Right lobe of liver (tissue), 6 donors: ENCODE measurements around the gene NFAT5. TPM values are rescaled to one million over a fixed set of nuclear protein-coding genes. Genes with fewer than 3 reads are reported as not detected.
"Not testable (repeated sequence)": the region's sequence is repeated elsewhere in the genome, so short reads cannot be mapped to it uniquely, and the experiment has no call there.

ENCODE experiments used
- ATAC-seq, 4 donors: fragments of 200-7000 bp; cut with Tn5 transposase; one replicate each; pipeline ENCODE4 v1.9.1; 2020; ENCODE audit warnings: mild to moderate bottlenecking in 4 of 4, moderate library complexity in 4 of 4
- DNase-seq, 3 donors: peaks; one replicate each; pipeline ENCODE4 v3.0.0-alpha.2; 2020
- H3K27ac ChIP-seq, 3 donors: fragments of 200-600 bp; one replicate each; pipeline ENCODE4 v1.8.0; 2022
- H3K27me3 ChIP-seq, 2 donors: fragments of 200-600 bp; one replicate each; pipeline ENCODE4 v1.8.0; 2022
- H3K36me3 ChIP-seq, 4 donors: fragments of 200-600 bp; sonication (generic) in 1 of 4; one replicate each; pipeline versions ENCODE4 v1.5.1 to v1.8.0; 2017 to 2022; ENCODE audit warnings: control low read depth in 1 of 4
- H3K4me1 ChIP-seq, 4 donors: fragments of 200-600 bp; sonication (generic) in 1 of 4; one replicate each; pipeline versions ENCODE4 v1.5.1 to v1.8.0; 2017 to 2022; ENCODE audit warnings: control low read depth in 1 of 4
- H3K4me3 ChIP-seq, 3 donors: fragments of 200-600 bp; one replicate each; pipeline ENCODE4 v1.8.0; 2022
- H3K9me3 ChIP-seq, 4 donors: fragments of 200-600 bp; sonication (generic) in 1 of 4; one replicate each; pipeline versions ENCODE4 v1.5.1 to v1.8.0; 2017 to 2022; ENCODE audit warnings: control low read depth in 1 of 4
- POLR2A ChIP-seq: fragments of 450-650 bp; IDR thresholded peaks from one replicate; pipeline ENCODE4 v1.6.1; 2017; ENCODE audit warnings: antibody characterized with exemption, mild to moderate bottlenecking
- WGBS: methylation state at CpG from one replicate; pipeline ENCODE4 v1.1.6; 2018; ENCODE audit warnings: low coverage, low lambda C conversion rate; ENCODE audit not compliant: insufficient coverage; ENCODE audit errors: missing lambda C conversion rate; 5-methylcytosine and 5-hydroxymethylcytosine counted together
- intact Hi-C, 2 donors: fragments of 100-400 bp; cut with DNase I; formaldehyde crosslinking; loops; one replicate each; pipeline versions ENCODE4 v1.11.2 to v1.14.1; 2022
- total RNA-seq, 6 experiments: library from RNA; depleted of rRNA in 2 of 6; stranded (reverse); fragments of >200 nt in 2 of 6; fragmentation: NEBNext Ultra II Directional in 3 of 6; extraction: Animal tissue kit (Norgen Biotek cat#: 25700) in 3 of 6; gene quantifications; one replicate each; pipeline versions ENCODE4 v1.1.0 to v1.2.4, GENCODE V29; 2016 to 2023
- TF ChIP-seq, protein P1 (sequence below), 4 donors: fragments of 200-600 bp in 3 of 4; fragments of 450-650 bp in 1 of 4; IDR thresholded peaks; one replicate each; pipeline versions ENCODE4 v1.5.1 to v1.8.0; 2016 to 2022; ENCODE audit warnings: antibody characterized with exemption in 4 of 4, mild to moderate bottlenecking in 2 of 4
- donor health status: DM: no; HTN: yes; CAD: no.
- donor health status: DM: no; HTN: no; CAD: no.
- donor health status: DM: no; HTN: no; CAD: no.
- donor health status: DM: no; HTN: yes; CAD: no.
- donor health status: DM: no; HTN: yes; CAD: no.

NFAT5 gene
- total RNA-seq, 6 experiments from 2014 or later = 10.3 to 19.6 (median 14.8) TPM

DNA sequence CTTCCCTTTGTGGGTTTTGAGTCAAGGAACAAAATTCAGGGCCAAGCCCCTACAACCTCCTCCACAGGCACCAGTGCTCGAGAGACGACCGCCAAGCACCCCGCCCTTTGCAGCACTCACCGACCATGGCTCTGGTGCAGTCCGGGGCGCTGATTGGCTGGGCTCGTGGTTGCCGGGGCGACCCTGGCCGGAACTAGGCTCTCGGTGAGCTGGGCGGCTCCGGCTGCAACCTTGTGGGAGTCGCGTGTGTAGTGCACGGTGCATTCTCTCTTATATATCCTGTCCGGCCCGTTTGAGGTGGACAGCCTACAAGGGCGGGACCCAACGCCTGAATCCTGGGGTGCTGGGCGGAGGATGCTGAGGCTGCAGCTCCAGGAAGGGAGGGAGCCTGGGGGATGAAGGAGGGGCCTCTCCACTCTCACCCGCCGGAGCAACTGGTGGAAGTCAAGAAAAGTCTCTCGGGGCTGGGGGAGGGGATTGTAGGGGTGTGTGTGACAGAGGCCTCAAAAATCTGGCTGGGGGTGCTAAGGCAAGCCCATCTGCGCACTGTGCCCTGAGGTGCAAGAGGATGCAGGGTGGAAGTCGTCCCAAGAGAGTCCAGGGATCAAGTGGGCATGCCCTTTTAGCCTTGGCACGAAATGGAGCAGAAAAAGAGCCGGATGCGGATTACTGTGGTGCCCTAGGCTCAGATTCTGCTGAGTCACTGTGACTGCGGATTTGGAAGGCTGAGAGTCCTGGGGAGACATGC lies 160.7 kb downstream of the NFAT5 start, which contains the start of gene NQO1:
Gene NQO1, minus strand, starts transcription at position 248 of the 748 bp plus-strand sequence. Its CDS starts 121 bp downstream, at position 127.
- peak within 1 kb of the TSS in 1 of 3 donors; percentile 24 for H3K27ac ChIP-seq
- peak; percentile 80 to 84 (median 82) for DNase-seq
- no peaks in the 10 kb centered on the region for H3K36me3 ChIP-seq
- H3K4me3 ChIP-seq = peak within 1 kb of the TSS; percentile 24 to 48 (median 31)
- peak; percentile 24 for TF ChIP-seq POLR2A
- TF ChIP-seq, protein P1, sequence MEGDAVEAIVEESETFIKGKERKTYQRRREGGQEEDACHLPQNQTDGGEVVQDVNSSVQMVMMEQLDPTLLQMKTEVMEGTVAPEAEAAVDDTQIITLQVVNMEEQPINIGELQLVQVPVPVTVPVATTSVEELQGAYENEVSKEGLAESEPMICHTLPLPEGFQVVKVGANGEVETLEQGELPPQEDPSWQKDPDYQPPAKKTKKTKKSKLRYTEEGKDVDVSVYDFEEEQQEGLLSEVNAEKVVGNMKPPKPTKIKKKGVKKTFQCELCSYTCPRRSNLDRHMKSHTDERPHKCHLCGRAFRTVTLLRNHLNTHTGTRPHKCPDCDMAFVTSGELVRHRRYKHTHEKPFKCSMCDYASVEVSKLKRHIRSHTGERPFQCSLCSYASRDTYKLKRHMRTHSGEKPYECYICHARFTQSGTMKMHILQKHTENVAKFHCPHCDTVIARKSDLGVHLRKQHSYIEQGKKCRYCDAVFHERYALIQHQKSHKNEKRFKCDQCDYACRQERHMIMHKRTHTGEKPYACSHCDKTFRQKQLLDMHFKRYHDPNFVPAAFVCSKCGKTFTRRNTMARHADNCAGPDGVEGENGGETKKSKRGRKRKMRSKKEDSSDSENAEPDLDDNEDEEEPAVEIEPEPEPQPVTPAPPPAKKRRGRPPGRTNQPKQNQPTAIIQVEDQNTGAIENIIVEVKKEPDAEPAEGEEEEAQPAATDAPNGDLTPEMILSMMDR (IDR thresholded peaks at IDR 0.05) = no peak
- H3K27me3 ChIP-seq = no peaks in the 10 kb centered on the region
- intact Hi-C loops = no loop called here
- peak; percentile 92 to 95 (median 92) for ATAC-seq
- WGBS = 16% methylated on average over 20 of the region's 31 CpGs
- H3K4me1 ChIP-seq = no peaks in the 10 kb centered on the region
- H3K9me3 ChIP-seq = no peaks in the 10 kb centered on the region

DNA sequence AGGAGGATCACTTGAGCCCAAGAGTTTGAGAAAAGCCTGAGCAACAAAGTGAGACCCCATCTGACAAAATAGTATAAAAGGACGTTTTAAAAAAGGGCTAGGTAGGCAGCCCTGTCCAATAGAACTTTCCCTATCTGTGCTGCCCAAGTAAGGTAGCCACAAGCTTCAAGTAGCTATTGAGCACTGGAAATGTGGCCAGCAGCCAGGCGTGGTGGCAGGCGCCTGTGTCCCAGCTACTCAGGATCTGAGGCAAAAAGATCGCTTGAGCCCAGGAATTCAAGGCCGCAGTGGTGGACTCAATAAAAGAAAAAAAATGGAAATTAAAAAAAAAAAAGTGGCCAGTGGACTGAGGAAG lies 162.1 kb downstream of the NFAT5 start:
- no peak for ATAC-seq
- no peak overlapping the region for H3K4me3 ChIP-seq
- 94% methylated on average over 5 of the region's 5 CpGs for WGBS

DNA sequence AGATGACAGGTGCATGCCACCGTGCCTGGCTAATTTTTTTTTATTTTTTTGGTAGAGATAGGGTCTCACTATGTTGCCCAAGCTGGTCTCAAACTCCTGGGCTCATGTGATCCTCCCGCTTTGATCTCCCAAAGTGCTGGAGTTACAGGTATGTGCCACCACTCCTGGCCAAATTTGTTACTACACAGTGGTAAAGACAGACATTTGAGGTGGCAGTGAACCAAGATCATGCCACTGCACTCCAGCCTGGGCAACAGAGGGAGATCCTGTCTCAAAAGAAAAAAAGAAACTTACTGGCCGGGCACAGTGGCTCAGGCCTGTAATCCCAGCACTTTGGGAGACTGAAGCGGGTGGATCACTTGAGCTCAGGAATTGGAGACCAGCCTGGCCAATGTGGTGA lies 163.3 kb downstream of the NFAT5 start:
- H3K9me3 ChIP-seq, ATAC-seq, intact Hi-C loops, H3K27ac ChIP-seq, H3K36me3 ChIP-seq, H3K4me1 ChIP-seq, DNase-seq, H3K27me3 ChIP-seq, H3K4me3 ChIP-seq: not testable (repeated sequence)
- 61% methylated on average over 4 of the region's 4 CpGs for WGBS

More for the DNA sequence above, 162.1 kb downstream of the NFAT5 start:
- H3K4me1 ChIP-seq = no peaks in the 10 kb centered on the region
- H3K36me3 ChIP-seq = no peaks in the 10 kb centered on the region
- no peak overlapping the region for H3K27ac ChIP-seq
- H3K27me3 ChIP-seq = no peaks in the 10 kb centered on the region
- H3K9me3 ChIP-seq = no peaks in the 10 kb centered on the region
- intact Hi-C loops = no loop called here
- DNase-seq = no peak
- TF ChIP-seq, protein P1 (IDR thresholded peaks at IDR 0.05) = no peak
- no peak for TF ChIP-seq POLR2A

DNA sequence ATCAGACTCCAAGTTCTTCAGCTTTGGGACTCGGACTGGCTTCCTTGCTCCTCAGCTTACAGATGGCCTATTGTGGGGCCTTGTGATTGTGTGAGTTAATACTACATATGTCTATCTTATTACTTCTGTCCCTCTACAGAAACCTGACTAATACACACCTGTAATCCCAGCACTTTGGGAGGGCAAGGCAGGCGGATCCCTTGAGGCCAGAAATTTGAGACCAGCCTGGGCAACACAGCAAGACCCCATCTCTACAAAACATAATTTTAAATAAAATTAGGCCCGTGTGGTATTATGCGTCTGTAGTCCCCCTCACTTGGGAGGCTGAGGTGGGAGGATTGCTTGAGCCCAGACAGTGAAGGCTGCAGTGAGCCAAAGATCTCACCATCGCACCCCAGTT lies 165.5 kb downstream of the NFAT5 start:
- 71% methylated on average over 1 of the region's 5 CpGs for WGBS
- DNase-seq, H3K4me3 ChIP-seq, H3K27ac ChIP-seq, H3K36me3 ChIP-seq, intact Hi-C loops, H3K27me3 ChIP-seq, H3K9me3 ChIP-seq, ATAC-seq, H3K4me1 ChIP-seq: not testable (repeated sequence)

DNA sequence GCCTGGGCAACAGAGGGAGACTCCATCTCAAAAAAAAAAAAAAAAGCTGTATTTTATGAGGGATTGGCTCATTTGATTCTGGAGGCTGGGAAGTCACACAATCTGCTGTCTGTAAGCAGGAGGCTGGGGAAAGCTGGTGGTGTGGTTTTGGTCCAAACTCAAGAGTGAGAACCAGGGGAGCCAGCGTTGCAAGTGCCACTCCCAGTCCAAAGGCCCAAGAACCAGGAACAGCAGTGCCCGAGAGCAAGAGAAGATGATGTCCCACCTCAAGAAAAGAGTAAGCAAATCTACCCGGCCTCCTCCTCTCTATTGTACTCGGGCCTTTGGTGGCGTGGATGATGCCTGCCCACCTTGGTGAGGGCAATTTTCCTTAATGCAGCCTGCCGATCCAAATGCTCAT lies 166.3 kb downstream of the NFAT5 start:
- Histone ChIP-seq H3K9me3 (no peaks in the 10 kb centered on the region), H3K4me1 (no peaks in the 10 kb centered on the region), H3K4me3 (no peak overlapping the region), H3K27ac (no peak overlapping the region), H3K27me3 (no peaks in the 10 kb centered on the region), H3K36me3 (no peaks in the 10 kb centered on the region)
- TF ChIP-seq POLR2A = no peak
- TF ChIP-seq, protein P1 (IDR thresholded peaks at IDR 0.05) = no peak
- intact Hi-C loops = no loop called here
- ATAC-seq (no peak), DNase-seq (no peak)
- WGBS = 100% methylated on average over 1 of the region's 6 CpGs
